OCI-LY7 (cell line): ENCODE data around the gene OR2F1.

ENCODE experiments used
- EZH2phosphoT487 ChIP-seq: fragments of 200-600 bp; sonication (generic); IDR thresholded peaks from 2 replicates; pipeline ENCODE4 v1.6.1; 2018; ENCODE audit warnings: low read depth, borderline replicate concordance, mild to moderate bottlenecking, mixed run types, antibody characterized with exemption, low read length, moderate library complexity, mixed read lengths
- TF ChIP-seq, protein P1 (sequence below): fragments of 200-600 bp; sonication (generic); conservative IDR thresholded peaks from 2 replicates; pipeline ENCODE4 v1.5.1; 2014; ENCODE audit warnings: mild to moderate bottlenecking, antibody characterized with exemption, low read length, moderate library complexity, mixed read lengths

DNA sequence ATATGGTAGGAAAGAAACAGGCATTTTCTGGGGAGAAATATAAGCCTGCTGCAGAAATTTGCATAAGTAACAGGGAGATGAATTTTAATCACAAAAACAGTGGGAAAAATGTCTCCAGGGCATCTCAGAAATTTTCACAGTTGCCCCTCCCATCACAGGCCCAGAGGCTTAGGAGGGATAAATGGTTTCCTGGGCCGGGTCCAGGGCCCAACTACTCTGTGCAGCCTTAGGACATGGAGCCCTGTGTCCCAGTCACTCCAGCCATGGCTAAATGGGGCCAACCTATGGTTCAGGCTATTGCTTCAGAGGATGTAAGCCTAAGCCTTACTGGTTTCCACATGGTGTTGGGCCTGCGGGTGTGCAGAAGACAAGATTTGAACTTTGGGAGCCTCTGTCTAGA lies 54.7 kb downstream of the OR2F1 start:
- TF ChIP-seq, protein P1, sequence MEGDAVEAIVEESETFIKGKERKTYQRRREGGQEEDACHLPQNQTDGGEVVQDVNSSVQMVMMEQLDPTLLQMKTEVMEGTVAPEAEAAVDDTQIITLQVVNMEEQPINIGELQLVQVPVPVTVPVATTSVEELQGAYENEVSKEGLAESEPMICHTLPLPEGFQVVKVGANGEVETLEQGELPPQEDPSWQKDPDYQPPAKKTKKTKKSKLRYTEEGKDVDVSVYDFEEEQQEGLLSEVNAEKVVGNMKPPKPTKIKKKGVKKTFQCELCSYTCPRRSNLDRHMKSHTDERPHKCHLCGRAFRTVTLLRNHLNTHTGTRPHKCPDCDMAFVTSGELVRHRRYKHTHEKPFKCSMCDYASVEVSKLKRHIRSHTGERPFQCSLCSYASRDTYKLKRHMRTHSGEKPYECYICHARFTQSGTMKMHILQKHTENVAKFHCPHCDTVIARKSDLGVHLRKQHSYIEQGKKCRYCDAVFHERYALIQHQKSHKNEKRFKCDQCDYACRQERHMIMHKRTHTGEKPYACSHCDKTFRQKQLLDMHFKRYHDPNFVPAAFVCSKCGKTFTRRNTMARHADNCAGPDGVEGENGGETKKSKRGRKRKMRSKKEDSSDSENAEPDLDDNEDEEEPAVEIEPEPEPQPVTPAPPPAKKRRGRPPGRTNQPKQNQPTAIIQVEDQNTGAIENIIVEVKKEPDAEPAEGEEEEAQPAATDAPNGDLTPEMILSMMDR: no peak
- no peak for TF ChIP-seq EZH2phosphoT487
